Spleen (tissue), 7 donors: ENCODE data around the gene GRIN3A.

Source experiments
- CTCF ChIP-seq, 11 experiments: fragments of 200-600 bp in 7 of 11; fragments of 450-650 bp in 4 of 11; sonication (generic) in 4 of 11; IDR thresholded peaks in 8 of 11; conservative IDR thresholded peaks in 3 of 11; 1 replicate in 7 of 11; 2 replicates in 4 of 11; pipeline versions ENCODE4 v1.4.0 to v1.8.0; 2016 to 2021; ENCODE audit warnings: antibody characterized with exemption in 11 of 11, inconsistent platforms in 4 of 11, mild to moderate bottlenecking in 1 of 11
- POLR2A ChIP-seq, 3 donors: fragments of 450-650 bp; IDR thresholded peaks; one replicate each; pipeline ENCODE4 v1.5.1; 2017; ENCODE audit warnings: antibody characterized with exemption in 3 of 3, mild to moderate bottlenecking in 1 of 3
- POLR2AphosphoS5 ChIP-seq, 3 donors: sonication (generic); formaldehyde crosslinking; IDR thresholded peaks; one replicate each; pipeline ENCODE4 v1.5.1; 2017; ENCODE audit warnings: antibody characterized with exemption in 3 of 3
- donor health status: DM: no; HTN: no; CAD: no; lungs with moderate emphysema.
- donor health status: DM: no; HTN: no; CAD: no.
- donor health status: DM: no; HTN: no; CAD: no.

GRCh38 chr9:101787891-101788290 lies 49.4 kb upstream of the GRIN3A start:
- TF ChIP-seq CTCF (IDR thresholded peaks at IDR 0.05 in 8 of 11, conservative IDR thresholded peaks at IDR 0.05 in 3 of 11), result no peak
- TF ChIP-seq POLR2AphosphoS5 (IDR thresholded peaks at IDR 0.05), result no peak
- TF ChIP-seq POLR2A (IDR thresholded peaks at IDR 0.05), result no peak
